Measurements from ENCODE around the gene XPO5. TPM values are rescaled to one million over a fixed set of nuclear protein-coding genes. Genes with fewer than 3 reads are reported as not detected.
"Not testable (repeated sequence)": the region's sequence is repeated elsewhere in the genome, so short reads cannot be mapped to it uniquely, and the experiment has no call there.

The XPO5 gene
- total RNA-seq, 1 donor from 2014 or later = 93.5 TPM

DNA sequence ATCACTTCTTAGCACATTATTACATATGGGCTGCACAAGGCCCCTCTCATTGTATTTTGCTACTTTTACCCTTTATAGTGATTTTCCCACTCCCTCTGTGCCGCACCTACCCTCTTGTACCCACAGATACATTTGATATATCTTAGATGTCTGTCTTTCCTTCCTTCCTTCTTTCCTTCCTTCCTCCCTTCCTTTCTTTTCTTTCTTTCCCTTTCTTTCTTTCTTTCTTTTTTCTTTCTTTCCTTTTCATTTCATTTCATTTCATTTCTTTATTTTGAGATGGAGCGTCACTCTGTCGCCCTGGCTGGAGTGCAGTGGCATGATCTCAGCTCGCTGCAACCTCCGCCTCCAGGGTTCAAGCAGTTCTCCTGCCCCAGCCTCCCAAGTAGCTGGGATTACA is 12.4 kb upstream of the XPO5 start:
- intact Hi-C loops (cut with micrococcal nuclease) = no loop called here

DNA sequence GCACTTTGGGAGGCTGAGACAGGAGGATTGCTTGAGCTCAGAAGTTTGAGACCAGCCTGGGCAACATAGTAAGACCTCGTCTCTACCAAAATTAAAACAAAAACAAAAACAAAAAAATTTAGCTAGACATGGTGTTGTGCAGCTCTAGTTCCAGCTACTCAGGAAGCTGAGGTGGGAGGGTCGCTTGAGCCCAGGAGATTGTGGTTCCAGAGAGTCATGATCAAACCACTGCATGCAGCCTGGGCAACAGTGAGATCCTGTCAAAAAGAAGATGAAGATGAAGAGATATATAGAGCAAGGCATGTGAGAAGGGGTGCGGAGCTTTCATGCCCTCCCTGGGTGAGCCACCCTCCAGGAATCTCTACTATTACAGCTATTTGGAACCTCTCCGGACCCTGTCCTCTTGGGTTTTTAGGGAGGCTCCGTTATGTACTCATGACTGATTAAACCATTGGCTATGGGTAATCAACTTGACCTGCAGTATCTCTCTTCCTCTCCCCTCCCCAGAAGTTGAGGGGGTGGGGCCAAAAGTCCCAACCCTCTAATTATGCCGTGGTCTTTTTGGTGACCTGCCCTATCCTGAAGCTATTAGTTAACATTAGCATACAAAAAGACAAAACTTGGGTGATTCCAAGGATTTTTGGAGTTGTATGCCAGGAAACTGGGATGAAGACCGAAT is 9.2 kb upstream of the XPO5 start:
- intact Hi-C loops (cut with micrococcal nuclease) = no loop called here

DNA sequence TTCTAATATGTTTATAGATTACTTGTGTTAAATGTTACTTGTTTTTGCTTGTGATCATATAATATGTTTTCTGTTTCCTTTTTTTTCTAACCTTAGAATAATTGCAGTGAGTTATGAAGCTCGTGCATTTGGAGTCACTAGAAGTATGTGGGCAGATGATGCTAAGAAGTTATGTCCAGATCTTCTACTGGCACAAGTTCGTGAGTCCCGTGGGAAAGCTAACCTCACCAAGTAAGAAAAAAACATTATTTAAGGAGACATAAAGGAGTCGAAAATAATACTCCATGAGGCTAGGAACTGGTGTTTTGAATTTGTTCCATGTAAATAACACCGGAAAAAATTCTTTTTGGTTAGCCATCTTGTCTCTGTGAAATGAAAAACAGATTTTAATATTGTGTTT is 7.1 kb upstream of the XPO5 start:
- intact Hi-C loops (cut with micrococcal nuclease) = no loop called here

DNA sequence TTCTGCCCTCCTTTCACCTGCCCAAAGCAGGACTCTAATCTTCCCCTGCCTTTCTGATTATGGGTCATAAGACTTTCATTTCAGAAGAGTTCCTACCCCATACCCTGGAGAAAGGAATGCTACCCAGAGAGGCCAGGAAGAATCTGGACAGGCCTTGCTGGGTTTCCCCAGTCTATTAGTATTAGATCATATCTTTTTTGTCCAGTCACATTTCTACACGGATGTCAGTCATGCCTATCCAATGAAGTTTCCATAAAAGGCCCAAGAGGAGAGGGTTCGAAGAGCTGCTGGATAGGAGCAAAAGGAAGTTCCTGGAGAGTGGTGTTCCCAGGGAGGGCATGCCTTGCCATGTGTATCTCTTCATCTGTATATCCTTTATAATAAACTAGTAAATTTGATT is 3.3 kb upstream of the XPO5 start:
- intact Hi-C loops (cut with micrococcal nuclease) = loop anchor here (5.0 to 10.0 kb wide), 2 partner anchors 194 to 407 kb away; partner anchors contain the start of gene SRF

DNA sequence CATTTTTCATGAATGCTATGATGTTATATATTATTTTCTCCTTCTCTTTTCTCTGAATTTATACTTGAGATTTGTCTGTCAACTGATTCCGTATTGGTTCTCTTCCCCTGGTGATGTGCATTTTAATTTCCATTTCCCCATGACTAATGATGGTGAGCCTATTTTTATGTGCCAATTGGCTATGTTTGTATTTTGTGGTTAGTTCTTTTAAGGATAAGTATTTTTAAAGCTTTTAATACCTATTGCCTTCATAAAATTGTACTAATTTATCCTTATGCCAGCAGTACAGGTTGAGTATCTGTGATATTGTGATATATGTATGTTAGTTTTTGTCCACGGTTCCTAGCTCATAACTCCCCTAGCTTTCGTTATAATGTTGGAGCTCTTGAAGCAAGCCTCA is 2.9 kb upstream of the XPO5 start:
- intact Hi-C loops (cut with micrococcal nuclease) = loop anchor here (5.0 to 10.0 kb wide), 2 partner anchors 194 to 406 kb away; partner anchors contain the start of gene SRF

GRCh38 chr6:43575105-43575771 is 600 bp downstream of the XPO5 start:
- intact Hi-C loops (cut with micrococcal nuclease) = loop anchor here (2.0 to 10.0 kb wide), 3 partner anchors 58 to 403 kb away; partner anchors contain the start of genes POLR1C, SRF and YIPF3

- intact Hi-C loops (cut with micrococcal nuclease) = loop anchor here (10.0 kb wide), 1 partner anchor 187 kb away; no protein-coding TSS in a partner anchor
Observed at GRCh38 chr6:43572015-43572414, 3.8 kb downstream of the XPO5 start.

GRCh38 chr6:43570876-43571441 is 4.9 kb downstream of the XPO5 start:
- intact Hi-C loops (cut with micrococcal nuclease) = loop anchor here (10.0 kb wide), 1 partner anchor 186 kb away; no protein-coding TSS in a partner anchor

DNA sequence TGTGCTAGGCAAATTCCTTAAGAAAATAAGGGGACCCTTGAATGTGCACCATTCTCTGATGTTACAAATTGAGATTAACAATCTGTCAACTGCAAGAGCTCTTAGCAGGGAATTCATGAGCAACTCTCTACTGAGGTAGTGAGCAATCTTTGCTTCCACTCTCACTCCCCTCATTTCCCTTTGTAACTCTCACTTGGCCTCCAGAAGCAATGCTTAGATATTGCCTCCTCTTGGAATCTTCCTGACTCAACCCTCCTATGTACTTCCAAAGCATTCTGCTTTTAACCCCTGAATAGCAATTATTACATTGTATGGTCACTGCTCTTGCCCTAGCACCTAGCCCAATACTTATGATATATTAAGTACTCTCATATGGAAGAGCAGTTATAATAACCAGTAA is 16.5 kb downstream of the XPO5 start:
- intact Hi-C loops (cut with micrococcal nuclease) = no loop called here

DNA sequence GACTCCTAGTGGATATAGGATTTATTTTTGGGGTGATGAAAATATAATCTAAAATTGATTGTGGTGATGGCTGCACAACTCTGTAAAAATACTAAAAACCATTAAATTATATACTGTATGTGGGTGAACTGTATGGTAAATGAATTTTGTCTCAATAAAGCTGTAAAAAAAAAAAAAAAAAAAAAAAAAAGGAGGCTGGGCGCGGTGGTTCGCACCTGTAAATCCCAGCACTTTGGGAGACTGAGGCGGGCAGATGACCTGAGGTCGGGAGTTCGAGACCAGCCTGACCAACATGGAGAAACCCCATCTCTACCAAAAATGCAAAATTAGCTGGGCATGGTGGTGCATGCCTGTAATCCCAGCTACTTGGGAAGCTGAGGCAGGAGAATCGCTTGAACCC is 18.2 kb downstream of the XPO5 start:
- intact Hi-C loops (cut with micrococcal nuclease) = not testable (repeated sequence)

DNA sequence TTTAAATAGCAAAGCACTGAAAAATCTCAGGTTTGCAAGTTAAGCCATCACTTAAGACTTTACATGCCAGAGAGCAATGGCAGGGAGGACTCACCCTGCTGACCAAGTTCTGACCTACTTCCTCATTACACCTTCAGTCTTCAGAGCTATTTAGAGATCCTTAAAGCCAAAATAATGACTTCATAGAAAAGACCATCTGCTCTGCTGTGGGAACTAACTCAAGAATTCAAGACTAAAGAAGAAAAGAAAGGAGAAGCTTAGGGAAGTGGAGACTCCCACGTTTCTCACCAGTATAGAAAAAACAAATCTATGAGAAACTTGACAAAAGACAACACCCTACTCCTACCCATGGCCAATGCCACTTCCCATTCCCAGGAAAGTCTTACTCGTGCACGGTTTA is 28.6 kb downstream of the XPO5 start:
- intact Hi-C loops (cut with micrococcal nuclease) = no loop called here

GRCh38 chr6:43544461-43544860 is 31.4 kb downstream of the XPO5 start:
- intact Hi-C loops (cut with micrococcal nuclease) = no loop called here

DNA sequence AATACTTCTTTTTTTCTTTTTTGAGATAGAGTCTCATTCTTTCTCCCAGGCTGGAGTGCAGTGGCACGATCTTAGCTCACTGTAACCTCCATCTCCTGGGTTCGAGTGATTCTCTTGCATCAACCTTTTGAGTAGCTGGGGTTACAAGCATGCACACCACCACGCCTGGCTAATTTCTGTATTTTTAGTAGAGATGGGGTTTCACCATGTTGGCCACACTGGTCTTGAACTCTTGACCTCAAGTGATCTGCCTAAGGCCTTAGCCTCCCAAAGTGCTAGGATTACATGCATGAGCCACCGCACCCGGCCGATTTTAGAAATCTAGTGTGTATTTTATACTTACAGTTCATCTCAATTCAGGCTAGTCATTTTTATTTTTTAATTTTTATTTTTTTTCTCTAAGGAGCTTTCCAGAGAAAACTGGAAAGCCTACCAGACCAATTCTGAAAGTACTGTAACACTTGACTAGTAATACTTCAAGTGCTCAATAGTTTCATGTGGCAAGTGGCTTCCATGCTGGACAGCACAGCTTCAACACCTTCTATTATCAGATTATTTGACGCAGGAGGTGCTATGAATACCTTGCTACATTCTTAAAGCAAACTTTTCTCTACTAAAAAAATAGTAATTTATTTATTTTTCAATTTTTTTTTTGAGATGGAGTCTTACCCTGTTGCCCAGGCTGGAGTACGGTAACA is 33.9 kb downstream of the XPO5 start:
- intact Hi-C loops (cut with micrococcal nuclease) = no loop called here

GRCh38 chr6:43540507-43540906 is 35.3 kb downstream of the XPO5 start:
- intact Hi-C loops (cut with micrococcal nuclease) = no loop called here

DNA sequence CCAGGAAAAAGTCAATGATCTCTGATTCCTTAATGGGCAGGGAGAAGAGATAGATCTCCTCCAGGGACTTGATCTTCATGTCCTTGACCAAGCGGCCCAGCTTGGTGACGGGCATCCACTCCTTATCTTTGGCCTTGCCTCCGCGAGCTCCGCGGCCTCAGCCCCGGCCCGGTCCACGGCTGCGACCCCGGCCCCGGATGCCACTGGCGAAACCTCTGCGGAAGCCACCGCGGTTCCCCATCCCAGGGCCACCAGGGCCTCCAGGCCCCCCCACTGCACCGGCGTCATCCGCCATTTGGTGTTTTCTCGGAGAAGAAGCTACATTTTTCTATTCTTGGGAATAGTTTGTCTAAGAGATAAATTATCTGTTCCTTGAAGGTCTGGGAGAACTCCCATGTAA is 36.4 kb downstream of the XPO5 start:
- intact Hi-C loops (cut with micrococcal nuclease) = not testable (repeated sequence)

- intact Hi-C loops (cut with micrococcal nuclease) = not testable (repeated sequence)
Observed at GRCh38 chr6:43538986-43539385, 36.9 kb downstream of the XPO5 start.

DNA sequence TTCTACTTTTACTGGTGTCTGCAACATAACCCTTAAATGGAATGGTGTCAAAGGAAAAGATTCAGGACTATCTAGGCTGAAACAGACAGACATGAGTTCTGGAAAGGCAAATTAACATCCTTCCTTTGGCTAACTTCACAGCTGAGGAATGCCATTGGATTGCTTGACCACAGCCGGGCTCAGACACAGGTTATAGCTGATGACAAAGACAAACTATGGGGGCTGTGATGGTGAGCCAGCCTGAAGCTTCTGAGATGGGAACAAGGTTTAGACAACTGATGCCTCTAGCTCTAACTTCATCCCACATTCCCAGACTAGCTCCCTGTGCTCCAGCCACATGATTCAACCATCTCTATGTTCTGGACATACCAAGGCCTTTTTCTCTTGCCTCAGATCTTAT is 43.6 kb downstream of the XPO5 start:
- intact Hi-C loops (cut with micrococcal nuclease) = no loop called here

GRCh38 chr6:43524483-43524961 is 51.3 kb downstream of the XPO5 start:
- intact Hi-C loops (cut with micrococcal nuclease) = no loop called here

- intact Hi-C loops (cut with micrococcal nuclease) = no loop called here
Observed at GRCh38 chr6:43523284-43523683, 52.6 kb downstream of the XPO5 start.

- intact Hi-C loops (cut with micrococcal nuclease) = no loop called here
Observed at GRCh38 chr6:43522547-43523261, 53.1 kb downstream of the XPO5 start.

GRCh38 chr6:43521836-43522235 is 54.0 kb downstream of the XPO5 start:
- intact Hi-C loops (cut with micrococcal nuclease) = no loop called here
